MV-4-11 (cell line): Measurements from ENCODE around the gene PCDHGA4.
"Not testable (repeated sequence)": the region's sequence is repeated elsewhere in the genome, so short reads cannot be mapped to it uniquely, and the experiment has no call there.

Source experiments
- DNase-seq: peaks from one replicate; lab custom pipeline; 2025; lab: John Stamatoyannopoulos, UW

Gene PCDHGA4

DNA sequence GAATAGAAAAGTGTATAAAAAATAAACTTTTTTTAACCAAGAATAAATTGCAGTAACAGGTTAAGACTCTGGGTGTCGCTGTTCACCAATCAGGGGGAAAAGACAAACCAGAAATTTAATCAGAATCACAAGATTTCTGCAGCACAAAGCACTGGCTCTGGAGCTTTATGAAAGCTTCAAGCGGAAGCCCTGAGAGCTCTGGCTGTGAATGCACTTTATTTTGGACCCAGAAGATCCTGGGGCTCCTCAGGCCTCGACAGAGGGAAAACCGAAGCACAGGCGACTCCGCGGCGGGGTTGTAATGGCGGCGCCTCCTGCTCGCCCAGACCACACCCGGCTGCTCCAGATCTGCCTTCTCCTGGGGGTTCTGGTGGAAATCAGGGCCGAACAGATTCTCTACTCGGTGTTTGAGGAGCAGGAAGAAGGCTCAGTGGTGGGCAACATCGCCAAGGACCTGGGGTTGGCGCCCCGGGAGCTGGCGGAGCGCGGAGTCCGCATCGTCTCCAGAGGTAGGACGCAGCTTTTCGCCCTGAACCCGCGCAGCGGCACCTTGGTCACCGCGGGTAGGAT, at the start of gene PCDHGA4:
PCDHGA4 (plus strand) TSS at position 122 of the 570 bp plus-strand sequence; CDS start at position 209, 87 bp downstream.
- DNase-seq = no peak

DNA sequence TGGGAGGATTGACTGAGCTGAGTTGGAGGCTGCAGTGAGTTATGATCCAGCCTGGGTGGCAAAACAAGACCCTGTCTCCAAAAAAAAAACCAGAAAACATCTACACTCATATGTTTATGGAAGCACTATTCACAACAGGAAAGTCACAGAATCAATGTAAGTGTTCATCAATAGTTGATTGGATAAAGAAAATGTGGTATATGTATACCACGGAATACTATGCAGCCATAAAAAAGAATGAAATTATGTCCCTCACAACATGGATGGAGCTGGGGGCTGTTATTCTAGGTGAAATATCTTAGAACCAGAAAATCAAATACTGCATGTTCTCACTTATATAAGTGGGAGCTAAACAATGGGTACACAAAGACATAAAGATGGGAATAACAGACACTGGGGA, 48.2 kb upstream of the PCDHGA4 start:
- DNase-seq = no peak

DNA sequence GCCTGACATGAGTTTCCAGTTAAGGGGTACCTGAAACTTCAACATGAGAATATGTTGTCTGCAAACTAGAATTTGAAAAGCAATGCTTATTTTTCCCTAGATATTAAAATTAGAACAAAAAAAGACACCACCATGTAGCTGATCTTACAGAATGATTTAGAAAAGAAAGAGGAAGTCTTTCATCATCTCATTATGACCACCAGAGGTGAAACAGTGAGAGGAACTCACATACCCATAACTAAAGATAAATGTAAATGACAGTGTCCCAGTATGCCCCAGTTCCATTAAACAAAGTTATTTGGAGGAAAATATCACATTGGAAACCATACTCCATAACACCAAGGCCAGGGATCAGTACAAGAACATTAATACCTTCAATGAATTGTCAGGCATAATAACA, 41.1 kb upstream of the PCDHGA4 start:
- DNase-seq = peak; percentile 71

DNA sequence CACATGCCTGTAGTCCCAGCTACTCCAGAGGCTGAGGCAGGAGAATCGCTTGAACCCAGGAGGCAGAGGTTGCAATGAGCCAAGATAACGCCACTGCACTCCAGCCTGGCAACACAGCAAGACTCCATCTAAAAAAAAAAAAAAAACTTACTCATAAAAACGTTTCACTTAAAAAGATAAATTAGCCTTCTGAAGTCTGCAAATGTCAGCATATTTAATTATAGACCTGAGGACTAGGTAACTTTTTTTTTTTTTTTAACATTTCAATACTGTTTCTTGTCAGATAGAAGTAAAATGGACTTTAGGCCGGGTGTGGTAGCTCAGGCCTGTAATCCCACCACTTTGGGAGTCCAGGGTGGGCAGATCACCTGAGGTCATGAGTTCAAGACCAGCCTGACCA, 37.9 kb upstream of the PCDHGA4 start:
- not testable (repeated sequence) for DNase-seq

DNA sequence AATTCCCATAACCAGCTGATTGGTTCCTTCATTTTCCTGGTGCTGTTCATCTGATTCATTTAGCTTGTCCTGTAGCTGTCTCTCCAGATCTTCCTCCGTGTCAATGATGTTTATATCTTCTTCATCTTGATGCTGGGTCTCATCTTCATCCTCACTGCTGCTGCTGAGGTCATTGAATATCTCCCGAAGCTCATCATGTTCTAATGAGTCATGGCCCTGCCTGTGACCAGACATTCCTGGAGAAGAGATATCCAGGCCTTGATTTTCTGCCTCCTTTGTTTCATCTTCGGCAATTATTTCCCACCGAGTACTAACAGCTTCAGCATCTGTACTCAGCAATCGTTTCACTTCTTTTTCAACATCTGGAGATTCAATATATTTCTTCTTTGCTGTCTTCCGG, 35.6 kb upstream of the PCDHGA4 start:
- DNase-seq = no peak

DNA sequence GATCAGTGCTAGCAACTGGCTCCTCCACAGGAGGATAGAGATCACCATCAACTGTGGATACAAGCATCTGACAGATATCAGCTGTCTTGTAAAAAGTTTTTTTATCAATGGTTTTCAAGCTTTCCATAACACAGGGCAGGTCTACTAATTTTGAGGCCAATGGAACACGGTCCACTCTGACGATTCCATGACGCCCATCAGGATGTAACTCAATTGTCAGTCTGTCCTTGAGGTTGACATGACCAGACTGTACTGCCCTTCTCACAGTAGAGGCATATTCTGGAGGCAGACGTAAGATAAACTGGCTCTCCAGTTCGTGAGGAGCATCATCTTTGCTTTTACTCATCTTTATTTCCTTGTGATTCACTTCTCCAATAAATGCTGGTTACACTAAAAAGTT, 35.1 kb upstream of the PCDHGA4 start:
- DNase-seq = no peak

GRCh38 chr5:141320225-141321169, 34.3 kb upstream of the PCDHGA4 start, which contains the start of gene TAF7:
Gene TAF7 (minus strand): TSS chr5:141320784. CDS start chr5:141320044, 740 bp downstream.
- DNase-seq = peak; percentile 90

GRCh38 chr5:141322261-141322660, 32.6 kb upstream of the PCDHGA4 start:
- peak; percentile 13 for DNase-seq

DNA sequence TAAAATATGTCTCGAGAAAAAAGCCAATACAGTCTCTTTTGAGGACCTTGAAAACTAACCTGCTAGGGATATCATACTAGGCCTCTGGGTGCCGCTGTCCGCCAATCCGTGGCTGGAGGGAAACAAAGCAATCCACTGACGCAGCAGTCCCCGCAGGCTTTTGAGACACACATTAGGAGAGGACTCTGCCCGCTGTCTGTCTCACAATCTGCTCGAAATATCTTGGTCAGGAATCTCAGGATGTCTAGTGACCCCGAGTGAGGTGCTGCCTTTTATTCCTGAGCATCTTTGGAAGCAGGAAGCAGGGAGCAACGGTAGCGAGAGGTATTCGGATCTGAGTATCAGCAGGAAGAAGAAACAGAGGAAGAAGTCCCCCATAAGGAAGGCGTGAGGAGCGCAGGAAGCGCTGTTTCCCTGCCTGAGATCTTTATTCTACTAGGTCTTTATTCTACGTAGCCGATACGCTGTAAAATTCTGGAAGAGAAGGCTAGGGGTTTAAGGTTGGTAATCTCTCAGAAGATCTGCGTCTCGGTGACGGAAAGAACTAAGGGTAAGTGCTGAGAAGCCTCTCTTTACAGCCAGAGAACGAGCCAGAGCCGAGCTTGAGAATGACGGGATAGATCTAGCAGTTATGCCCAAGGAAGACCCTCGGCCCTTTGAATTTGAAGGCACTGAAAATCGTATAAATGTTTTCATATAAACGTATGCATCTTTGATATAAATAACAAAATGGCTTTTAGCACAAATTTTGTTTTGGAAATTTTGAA, 28.6 kb upstream of the PCDHGA4 start:
- peak; percentile 52 for DNase-seq

GRCh38 chr5:141328231-141328630, 26.6 kb upstream of the PCDHGA4 start:
- no peak for DNase-seq

GRCh38 chr5:141330299-141331080, 24.3 kb upstream of the PCDHGA4 start, which contains the start of gene PCDHGA1:
Gene PCDHGA1 (plus strand): TSS chr5:141330514.
- DNase-seq = no peak

DNA sequence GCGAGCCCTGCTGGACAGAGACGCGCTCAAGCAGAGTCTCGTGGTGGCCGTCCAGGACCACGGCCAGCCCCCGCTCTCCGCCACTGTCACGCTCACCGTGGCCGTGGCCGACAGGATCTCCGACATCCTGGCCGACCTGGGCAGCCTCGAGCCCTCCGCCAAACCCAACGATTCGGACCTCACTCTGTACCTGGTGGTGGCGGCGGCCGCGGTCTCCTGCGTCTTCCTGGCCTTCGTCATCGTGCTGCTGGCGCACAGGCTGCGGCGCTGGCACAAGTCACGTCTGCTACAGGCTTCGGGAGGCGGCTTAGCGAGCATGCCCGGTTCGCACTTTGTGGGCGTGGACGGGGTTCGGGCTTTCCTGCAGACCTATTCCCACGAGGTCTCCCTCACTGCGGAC, 22.2 kb upstream of the PCDHGA4 start:
- DNase-seq = not testable (repeated sequence)

GRCh38 chr5:141338538-141339306, 16.1 kb upstream of the PCDHGA4 start, which contains the start of gene PCDHGA2:
Gene PCDHGA2 (plus strand): TSS chr5:141338760.
- no peak for DNase-seq

DNA sequence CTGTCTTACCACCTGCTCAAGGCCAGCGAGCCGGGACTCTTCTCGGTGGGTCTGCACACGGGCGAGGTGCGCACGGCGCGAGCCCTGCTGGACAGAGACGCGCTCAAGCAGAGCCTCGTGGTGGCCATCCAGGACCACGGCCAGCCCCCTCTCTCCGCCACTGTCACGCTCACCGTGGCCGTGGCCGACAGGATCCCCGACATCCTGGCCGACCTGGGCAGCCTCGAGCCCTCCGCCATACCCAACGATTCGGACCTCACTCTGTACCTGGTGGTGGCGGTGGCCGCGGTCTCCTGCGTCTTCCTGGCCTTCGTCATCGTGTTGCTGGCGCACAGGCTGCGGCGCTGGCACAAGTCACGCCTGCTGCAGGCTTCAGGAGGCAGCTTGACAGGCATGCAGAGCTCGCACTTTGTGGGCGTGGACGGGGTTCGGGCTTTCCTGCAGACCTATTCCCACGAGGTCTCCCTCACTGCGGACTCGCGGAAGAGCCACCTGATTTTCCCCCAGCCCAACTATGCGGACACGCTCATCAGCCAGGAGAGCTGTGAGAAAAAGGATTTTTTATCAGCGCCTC, 14.0 kb upstream of the PCDHGA4 start:
- DNase-seq = not testable (repeated sequence)

- DNase-seq = no peak
Measured at GRCh38 chr5:141342773-141343172, 12.0 kb upstream of the PCDHGA4 start.

DNA sequence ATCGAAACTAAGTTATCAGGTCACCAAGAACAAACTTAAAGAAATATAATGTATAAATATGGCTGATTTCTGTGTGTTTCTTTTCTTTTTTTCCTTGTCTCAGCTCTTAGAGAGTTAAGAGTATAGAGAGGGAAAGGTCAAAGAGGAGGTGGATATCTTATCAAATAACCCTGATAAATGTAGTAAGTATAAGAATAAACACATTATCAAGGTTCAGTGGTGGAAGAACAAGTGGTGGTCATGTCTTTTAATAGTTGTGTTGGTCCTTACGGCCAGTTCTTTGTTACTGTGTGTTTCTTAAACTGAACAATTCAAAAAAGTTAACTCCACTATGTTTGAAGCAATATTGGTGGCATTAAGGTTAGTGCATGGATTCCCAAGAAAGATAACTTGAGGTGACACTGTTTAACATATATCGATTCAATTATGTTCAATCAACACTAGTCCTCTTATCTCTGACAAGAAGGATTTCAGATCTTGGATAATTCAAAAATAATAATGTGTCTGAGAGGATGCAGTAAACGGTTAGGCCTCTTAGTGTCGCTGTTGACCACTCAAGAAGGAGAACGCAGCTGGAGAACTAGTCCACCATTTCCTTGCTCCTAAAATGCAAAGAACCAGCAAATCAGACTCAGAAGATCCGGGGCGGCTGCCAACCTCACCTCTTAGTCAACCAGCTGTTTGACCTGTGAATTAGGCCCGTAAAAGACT, 11.4 kb upstream of the PCDHGA4 start, which contains the start of gene PCDHGA3:
PCDHGA3 (plus strand) TSS at position 588 of the 711 bp plus-strand sequence. CDS start 205 bp downstream, outside the sequence.
- DNase-seq = no peak

GRCh38 chr5:141343953-141344463, 10.8 kb upstream of the PCDHGA4 start:
- no peak for DNase-seq

- DNase-seq = no peak
Measured at GRCh38 chr5:141345327-141345726, 9.5 kb upstream of the PCDHGA4 start.

DNA sequence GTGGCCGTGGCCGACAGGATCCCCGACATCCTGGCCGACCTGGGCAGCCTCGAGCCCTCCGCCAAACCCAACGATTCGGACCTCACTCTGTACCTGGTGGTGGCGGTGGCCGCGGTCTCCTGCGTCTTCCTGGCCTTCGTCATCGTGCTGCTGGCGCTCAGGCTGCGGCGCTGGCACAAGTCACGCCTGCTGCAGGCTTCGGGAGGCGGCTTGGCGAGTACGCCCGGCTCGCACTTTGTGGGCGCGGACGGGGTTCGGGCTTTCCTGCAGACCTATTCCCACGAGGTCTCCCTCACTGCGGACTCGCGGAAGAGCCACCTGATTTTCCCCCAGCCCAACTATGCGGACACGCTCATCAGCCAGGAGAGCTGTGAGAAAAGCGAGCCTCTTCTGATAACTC, 8.8 kb upstream of the PCDHGA4 start:
- not testable (repeated sequence) for DNase-seq
